Keratinocyte (primary cell): ENCODE measurements around the gene HOXC6. TPM values are rescaled to one million over a fixed set of nuclear protein-coding genes. Genes with fewer than 3 reads are reported as not detected.

Experiments
- DNase-seq: peaks from one replicate; pipeline ENCODE4 v3.0.0-alpha.2; 2011; ENCODE audit warnings: low read depth, missing footprints, low spot score
- FAIRE-seq: peaks from 2 replicates; lab custom pipeline; 2011; peaks lifted over from hg19 to GRCh38; lab: Jason Lieb, UNC
- H2AFZ ChIP-seq: 2 replicates; pipeline ENCODE4 v1.6.0; 2012; ENCODE audit warnings: low read length, control low read depth, inconsistent platforms; ENCODE audit not compliant: control insufficient read depth
- H3K27ac ChIP-seq: 2 replicates; pipeline ENCODE4 v1.5.1; 2011; ENCODE audit warnings: low read length; ENCODE audit not compliant: control insufficient read depth, insufficient read depth
- H3K27me3 ChIP-seq: 3 replicates; pipeline ENCODE4 v1.6.0; 2011; ENCODE audit warnings: low read length; ENCODE audit not compliant: control insufficient read depth, insufficient read depth; ENCODE audit errors: extremely low read depth
- H3K36me3 ChIP-seq, 2 experiments: 2 replicates in 1 of 2; 3 replicates in 1 of 2; pipeline ENCODE4 v1.5.1; 2011; ENCODE audit warnings: low read length in 2 of 2, mild to moderate bottlenecking in 1 of 2; ENCODE audit not compliant: control insufficient read depth in 2 of 2, insufficient read depth in 2 of 2; ENCODE audit errors: extremely low read depth in 1 of 2
- H3K4me1 ChIP-seq: 3 replicates; pipeline ENCODE4 v1.5.1; 2011; ENCODE audit warnings: low read length; ENCODE audit not compliant: control insufficient read depth, insufficient read depth; ENCODE audit errors: extremely low read depth
- H3K4me2 ChIP-seq: 3 replicates; pipeline ENCODE4 v1.6.0; 2011; ENCODE audit warnings: low read depth, low read length; ENCODE audit not compliant: control insufficient read depth, insufficient read depth; ENCODE audit errors: extremely low read depth
- H3K4me3 ChIP-seq, 3 experiments: fragments of 200-600 bp in 1 of 3; sonication (generic) in 1 of 3; 2 replicates in 2 of 3; 3 replicates in 1 of 3; pipeline ENCODE4 v1.5.1; 2011 to 2016; ENCODE audit warnings: low read length in 3 of 3, mild to moderate bottlenecking in 3 of 3, control low read depth in 2 of 3, inconsistent platforms in 1 of 3, low read depth in 1 of 3, mixed read lengths in 1 of 3, mixed run types in 1 of 3, moderate library complexity in 1 of 3; ENCODE audit not compliant: control insufficient read depth in 2 of 3, insufficient read depth in 2 of 3; ENCODE audit errors: extremely low read depth in 1 of 3
- H3K79me2 ChIP-seq: 2 replicates; pipeline ENCODE4 v1.6.0; 2012; ENCODE audit warnings: low read length; ENCODE audit not compliant: control insufficient read depth, insufficient read depth
- H3K9ac ChIP-seq: 3 replicates; pipeline ENCODE4 v1.6.0; 2011; ENCODE audit warnings: low read length; ENCODE audit not compliant: control insufficient read depth, insufficient read depth; ENCODE audit errors: extremely low read depth
- H3K9me1 ChIP-seq: 3 replicates; pipeline ENCODE4 v1.6.0; 2011; ENCODE audit warnings: low read length; ENCODE audit not compliant: control insufficient read depth, insufficient read depth; ENCODE audit errors: extremely low read depth
- H3K9me3 ChIP-seq: 2 replicates; pipeline ENCODE4 v1.5.1; 2012; ENCODE audit warnings: low read depth, low read length; ENCODE audit not compliant: control insufficient read depth
- H4K20me1 ChIP-seq: 3 replicates; pipeline ENCODE4 v1.6.0; 2011; ENCODE audit warnings: low read length; ENCODE audit not compliant: control insufficient read depth, insufficient read depth; ENCODE audit errors: extremely low read depth
- EZH2 ChIP-seq: IDR thresholded peaks from one replicate; pipeline ENCODE4 v1.6.1; 2012; ENCODE audit warnings: inconsistent platforms, mild to moderate bottlenecking, low read length, moderate library complexity
- dilution Hi-C: fragments of 300-500 bp; cut with MboI; formaldehyde crosslinking; loops from one replicate; pipeline ENCODE4 v1.7.0; 2020; ENCODE audit warnings: low sequenced_read_pairs; ENCODE audit not compliant: extremely low pct_ligation_motif_present
- polyA plus RNA-seq, 5 experiments: library from polyadenylated mRNA; depleted of rRNA in 3 of 5; stranded (reverse) in 3 of 5; stranded (forward) in 1 of 5; unstranded in 1 of 5; fragments of >200 nt; gene quantifications; 1 replicate in 1 of 5; 2 replicates in 3 of 5; 3 replicates in 1 of 5; pipeline versions ENCODE4 v1.2.1 to v1.2.3, GENCODE V29; 2011 to 2012; ENCODE audit warnings: missing spikeins in 2 of 5, low read depth in 1 of 5, low replicate concordance in 1 of 5
- TF ChIP-seq, protein P1 (sequence below), 3 experiments: IDR thresholded peaks in 1 of 3; conservative IDR thresholded peaks in 1 of 3; optimal IDR thresholded peaks in 1 of 3; 2 replicates in 2 of 3; 3 replicates in 1 of 3; pipeline versions ENCODE3 to v1.5.1; 2011; ENCODE audit warnings: low read length in 3 of 3, mild to moderate bottlenecking in 3 of 3, moderate library complexity in 2 of 3, control low read depth in 1 of 3, inconsistent platforms in 1 of 3; ENCODE audit not compliant: insufficient read depth in 2 of 3; ENCODE audit errors: extremely low read depth in 1 of 3

Gene HOXC6
- polyA plus RNA-seq, 1 donor (not counting 4 experiments of a cell fraction or from before 2014, with no cell fraction given): 4.7 TPM

DNA sequence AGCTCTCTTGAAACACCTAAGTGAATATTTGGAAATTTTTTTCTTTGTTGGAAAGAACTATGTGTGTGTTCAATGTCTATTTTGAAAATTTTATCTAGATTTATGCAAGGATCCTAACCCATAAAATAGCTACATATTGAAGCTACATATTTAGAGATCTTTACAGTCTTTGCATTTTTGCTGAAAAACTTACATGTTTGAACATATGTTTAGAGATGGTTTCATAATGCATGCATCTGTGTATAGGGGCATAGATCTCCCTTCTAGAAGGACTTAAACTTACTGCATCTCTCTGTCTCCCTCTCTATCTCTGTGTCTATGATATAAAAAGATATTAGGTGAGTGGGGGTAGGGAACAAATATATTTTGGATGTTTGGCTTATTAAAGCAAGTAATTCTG is 17.2 kb downstream of the HOXC6 start:
- Histone ChIP-seq H2AFZ (no peak overlapping the region), H3K36me3 (no peaks in the 10 kb centered on the region), H3K9me1 (no peaks in the 10 kb centered on the region), H3K4me3 (no peak overlapping the region), H3K9me3 (no peaks in the 10 kb centered on the region), H3K4me1 (no peaks in the 10 kb centered on the region), H3K27ac (no peak overlapping the region), H3K79me2 (no peaks in the 10 kb centered on the region), H3K4me2 (no peak overlapping the region), H4K20me1 (no peaks in the 10 kb centered on the region), H3K27me3 (no peaks in the 10 kb centered on the region), H3K9ac (no peak overlapping the region)
- DNase-seq (no peak), FAIRE-seq (no peak)
- TF ChIP-seq, protein P1, sequence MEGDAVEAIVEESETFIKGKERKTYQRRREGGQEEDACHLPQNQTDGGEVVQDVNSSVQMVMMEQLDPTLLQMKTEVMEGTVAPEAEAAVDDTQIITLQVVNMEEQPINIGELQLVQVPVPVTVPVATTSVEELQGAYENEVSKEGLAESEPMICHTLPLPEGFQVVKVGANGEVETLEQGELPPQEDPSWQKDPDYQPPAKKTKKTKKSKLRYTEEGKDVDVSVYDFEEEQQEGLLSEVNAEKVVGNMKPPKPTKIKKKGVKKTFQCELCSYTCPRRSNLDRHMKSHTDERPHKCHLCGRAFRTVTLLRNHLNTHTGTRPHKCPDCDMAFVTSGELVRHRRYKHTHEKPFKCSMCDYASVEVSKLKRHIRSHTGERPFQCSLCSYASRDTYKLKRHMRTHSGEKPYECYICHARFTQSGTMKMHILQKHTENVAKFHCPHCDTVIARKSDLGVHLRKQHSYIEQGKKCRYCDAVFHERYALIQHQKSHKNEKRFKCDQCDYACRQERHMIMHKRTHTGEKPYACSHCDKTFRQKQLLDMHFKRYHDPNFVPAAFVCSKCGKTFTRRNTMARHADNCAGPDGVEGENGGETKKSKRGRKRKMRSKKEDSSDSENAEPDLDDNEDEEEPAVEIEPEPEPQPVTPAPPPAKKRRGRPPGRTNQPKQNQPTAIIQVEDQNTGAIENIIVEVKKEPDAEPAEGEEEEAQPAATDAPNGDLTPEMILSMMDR (optimal IDR thresholded peaks at IDR 0.05 in 1 of 3, IDR thresholded peaks at IDR 0.05 in 1 of 3, conservative IDR thresholded peaks at IDR 0.05 in 1 of 3; ENCODE audit: extremely low read depth in 1 of 3, insufficient read depth in 2 of 3, low read length in 3 of 3): no peak
- no peak for TF ChIP-seq EZH2
- dilution Hi-C loops: no loop called here

DNA sequence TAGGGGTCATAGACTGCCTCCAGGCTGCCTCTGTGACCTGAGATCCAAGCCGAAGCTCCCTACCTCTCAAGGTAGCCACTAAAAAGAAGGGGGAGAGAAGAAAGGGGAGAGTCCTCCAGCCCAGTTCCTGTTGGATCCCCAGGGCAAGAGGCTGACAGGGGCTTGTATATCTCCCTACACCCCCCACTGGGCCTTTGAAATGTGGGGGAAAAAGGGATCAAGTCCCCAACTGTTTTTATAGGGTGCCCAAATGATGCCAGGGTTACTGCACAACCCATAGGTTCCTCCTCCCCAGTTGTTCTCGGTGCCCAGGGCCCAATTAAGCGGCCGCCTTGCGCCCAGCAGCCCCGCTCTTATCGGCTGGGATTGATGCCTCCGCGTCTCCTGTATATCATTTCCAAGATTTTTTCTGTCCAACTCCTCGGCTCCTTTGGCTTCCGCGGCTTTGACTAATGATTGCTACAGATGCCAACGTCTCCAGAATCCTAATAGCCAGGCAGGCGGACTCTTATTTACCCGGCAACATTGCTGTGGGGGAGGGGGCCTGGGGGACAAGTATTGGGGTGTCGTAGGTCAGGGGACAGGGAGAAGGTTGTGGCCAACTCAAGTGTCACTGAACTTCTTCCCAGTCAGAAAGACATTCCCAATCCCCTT is 17.8 kb downstream of the HOXC6 start:
- dilution Hi-C loops: no loop called here

More for the DNA sequence above, 17.8 kb downstream of the HOXC6 start:
- Histone ChIP-seq H4K20me1 (no peaks in the 10 kb centered on the region), H3K9me1 (no peaks in the 10 kb centered on the region), H3K4me3 (no peak overlapping the region), H3K9ac (no peak overlapping the region), H3K4me1 (peaks cover 3% of the 10 kb centered on the region), H3K36me3 (no peaks in the 10 kb centered on the region), H2AFZ (no peak overlapping the region), H3K27me3 (no peaks in the 10 kb centered on the region), H3K79me2 (no peaks in the 10 kb centered on the region), H3K9me3 (no peaks in the 10 kb centered on the region), H3K27ac (no peak overlapping the region), H3K4me2 (no peak overlapping the region)
- DNase-seq (no peak), FAIRE-seq (no peak)
- no peak for TF ChIP-seq EZH2
- TF ChIP-seq, protein P1 (optimal IDR thresholded peaks at IDR 0.05 in 1 of 3, IDR thresholded peaks at IDR 0.05 in 1 of 3, conservative IDR thresholded peaks at IDR 0.05 in 1 of 3; ENCODE audit: extremely low read depth in 1 of 3, insufficient read depth in 2 of 3, low read length in 3 of 3): no peak
